ENCODE data around the gene HNRNPA2B1. TPM values are rescaled to one million over a fixed set of nuclear protein-coding genes. Genes with fewer than 3 reads are reported as not detected.
"Not testable (repeated sequence)": the region's sequence is repeated elsewhere in the genome, so short reads cannot be mapped to it uniquely, and the experiment has no call there.

Gene HNRNPA2B1
- total RNA-seq, 1 donor from 2014 or later, result 368 TPM

DNA sequence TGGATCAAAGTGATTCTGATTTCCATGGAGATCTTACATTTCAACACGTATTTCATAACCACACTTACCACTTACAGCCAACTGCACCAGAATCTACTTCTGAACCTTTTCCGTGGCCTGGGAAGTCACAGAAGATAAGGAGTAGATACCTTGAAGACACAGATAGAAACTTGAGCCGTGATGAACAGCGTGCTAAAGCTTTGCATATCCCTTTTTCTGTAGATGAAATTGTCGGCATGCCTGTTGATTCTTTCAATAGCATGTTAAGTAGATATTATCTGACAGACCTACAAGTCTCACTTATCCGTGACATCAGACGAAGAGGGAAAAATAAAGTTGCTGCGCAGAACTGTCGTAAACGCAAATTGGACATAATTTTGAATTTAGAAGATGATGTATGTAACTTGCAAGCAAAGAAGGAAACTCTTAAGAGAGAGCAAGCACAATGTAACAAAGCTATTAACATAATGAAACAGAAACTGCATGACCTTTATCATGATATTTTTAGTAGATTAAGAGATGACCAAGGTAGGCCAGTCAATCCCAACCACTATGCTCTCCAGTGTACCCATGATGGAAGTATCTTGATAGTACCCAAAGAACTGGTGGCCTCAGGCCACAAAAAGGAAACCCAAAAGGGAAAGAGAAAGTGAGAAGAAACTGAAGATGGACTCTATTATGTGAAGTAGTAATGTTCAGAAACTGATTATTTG is 15.3 kb downstream of the HNRNPA2B1 start:
- no peaks in the 10 kb centered on the region for H3K27me3 ChIP-seq (ENCODE audit: low read depth)
- H3K36me3 ChIP-seq, result peaks cover 37% of the 10 kb centered on the region
- H3K27ac ChIP-seq, result no peak overlapping the region
- no peaks in the 10 kb centered on the region for H3K9me3 ChIP-seq
- ATAC-seq, result no peak
- TF ChIP-seq, protein P1, sequence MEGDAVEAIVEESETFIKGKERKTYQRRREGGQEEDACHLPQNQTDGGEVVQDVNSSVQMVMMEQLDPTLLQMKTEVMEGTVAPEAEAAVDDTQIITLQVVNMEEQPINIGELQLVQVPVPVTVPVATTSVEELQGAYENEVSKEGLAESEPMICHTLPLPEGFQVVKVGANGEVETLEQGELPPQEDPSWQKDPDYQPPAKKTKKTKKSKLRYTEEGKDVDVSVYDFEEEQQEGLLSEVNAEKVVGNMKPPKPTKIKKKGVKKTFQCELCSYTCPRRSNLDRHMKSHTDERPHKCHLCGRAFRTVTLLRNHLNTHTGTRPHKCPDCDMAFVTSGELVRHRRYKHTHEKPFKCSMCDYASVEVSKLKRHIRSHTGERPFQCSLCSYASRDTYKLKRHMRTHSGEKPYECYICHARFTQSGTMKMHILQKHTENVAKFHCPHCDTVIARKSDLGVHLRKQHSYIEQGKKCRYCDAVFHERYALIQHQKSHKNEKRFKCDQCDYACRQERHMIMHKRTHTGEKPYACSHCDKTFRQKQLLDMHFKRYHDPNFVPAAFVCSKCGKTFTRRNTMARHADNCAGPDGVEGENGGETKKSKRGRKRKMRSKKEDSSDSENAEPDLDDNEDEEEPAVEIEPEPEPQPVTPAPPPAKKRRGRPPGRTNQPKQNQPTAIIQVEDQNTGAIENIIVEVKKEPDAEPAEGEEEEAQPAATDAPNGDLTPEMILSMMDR (IDR thresholded peaks at IDR 0.05), result no peak
- DNase-seq, result no peak
- intact Hi-C loops (cut with DNase I), result no loop called here
- peaks cover 31% of the 10 kb centered on the region for H3K4me1 ChIP-seq
- no peak overlapping the region for H3K4me3 ChIP-seq

DNA sequence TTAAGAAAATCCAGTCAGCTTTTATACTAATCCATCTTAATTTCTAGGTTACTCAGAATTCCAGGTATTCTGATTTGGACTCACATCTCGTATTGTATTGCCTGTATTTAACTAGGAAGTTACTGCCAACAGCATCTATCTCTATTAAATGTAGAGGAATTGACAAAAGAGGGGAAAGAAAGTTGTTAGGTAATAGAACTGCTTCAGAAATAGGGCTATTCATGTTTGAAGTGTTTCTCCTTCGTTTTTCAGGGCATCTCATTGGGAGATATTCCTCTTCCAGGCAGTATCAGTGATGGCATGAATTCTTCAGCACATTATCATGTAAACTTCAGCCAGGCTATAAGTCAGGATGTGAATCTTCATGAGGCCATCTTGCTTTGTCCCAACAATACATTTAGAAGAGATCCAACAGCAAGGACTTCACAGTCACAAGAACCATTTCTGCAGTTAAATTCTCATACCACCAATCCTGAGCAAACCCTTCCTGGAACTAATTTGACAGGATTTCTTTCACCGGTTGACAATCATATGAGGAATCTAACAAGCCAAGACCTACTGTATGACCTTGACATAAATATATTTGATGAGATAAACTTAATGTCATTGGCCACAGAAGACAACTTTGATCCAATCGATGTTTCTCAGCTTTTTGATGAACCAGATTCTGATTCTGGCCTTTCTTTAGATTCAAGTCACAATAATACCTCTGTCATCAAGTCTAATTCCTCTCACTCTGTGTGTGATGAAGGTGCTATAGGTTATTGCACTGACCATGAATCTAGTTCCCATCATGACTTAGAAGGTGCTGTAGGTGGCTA is 16.1 kb downstream of the HNRNPA2B1 start:
- H3K4me3 ChIP-seq; intact Hi-C loops (cut with DNase I); H3K27ac ChIP-seq; DNase-seq; ATAC-seq; H3K27me3 ChIP-seq (ENCODE audit: low read depth); H3K9me3 ChIP-seq: not testable (repeated sequence)
- Histone ChIP-seq H3K36me3 (peaks cover 29% of the 10 kb centered on the region), H3K4me1 (peaks cover 31% of the 10 kb centered on the region)

DNA sequence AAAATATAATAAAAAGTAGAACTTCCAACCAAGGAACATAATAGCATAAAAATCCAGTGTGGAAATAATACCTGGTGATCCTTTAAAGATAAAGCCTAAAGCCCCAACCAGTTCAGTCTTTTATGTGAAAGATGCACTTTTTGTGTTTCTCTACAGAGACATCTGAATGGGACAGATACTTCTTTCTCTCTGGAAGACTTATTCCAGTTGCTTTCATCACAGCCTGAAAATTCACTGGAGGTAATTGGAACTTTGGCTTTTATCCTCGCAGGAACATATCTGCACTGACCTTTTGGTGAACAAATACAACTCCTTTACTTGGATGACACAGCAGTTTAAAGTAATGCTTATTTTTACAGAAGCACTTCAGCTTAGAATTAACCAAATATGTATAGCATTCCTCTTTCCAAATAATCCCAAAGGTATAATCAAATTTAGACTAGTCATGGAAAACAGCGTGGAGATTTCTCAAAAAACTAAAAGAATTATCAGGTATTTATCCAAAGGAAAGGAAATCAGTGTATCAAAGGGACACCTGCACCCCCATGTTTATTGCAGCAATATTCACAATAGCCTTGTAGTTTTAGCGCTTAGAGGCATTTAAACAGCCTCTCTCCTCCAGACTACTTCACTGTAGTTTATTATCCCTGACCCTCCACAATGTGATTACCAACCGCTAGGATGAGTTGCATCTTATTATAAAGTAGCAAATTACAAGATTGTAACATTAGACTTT is 16.8 kb downstream of the HNRNPA2B1 start:
- H3K4me1 ChIP-seq, result peaks cover 31% of the 10 kb centered on the region
- H3K36me3 ChIP-seq, result peaks cover 21% of the 10 kb centered on the region
- ATAC-seq, result no peak
- no peaks in the 10 kb centered on the region for H3K27me3 ChIP-seq (ENCODE audit: low read depth)
- no peak for DNase-seq
- intact Hi-C loops (cut with DNase I), result no loop called here
- H3K4me3 ChIP-seq, result no peak overlapping the region
- H3K9me3 ChIP-seq, result no peaks in the 10 kb centered on the region
- TF ChIP-seq, protein P1 (IDR thresholded peaks at IDR 0.05), result no peak
- H3K27ac ChIP-seq, result no peak overlapping the region

DNA sequence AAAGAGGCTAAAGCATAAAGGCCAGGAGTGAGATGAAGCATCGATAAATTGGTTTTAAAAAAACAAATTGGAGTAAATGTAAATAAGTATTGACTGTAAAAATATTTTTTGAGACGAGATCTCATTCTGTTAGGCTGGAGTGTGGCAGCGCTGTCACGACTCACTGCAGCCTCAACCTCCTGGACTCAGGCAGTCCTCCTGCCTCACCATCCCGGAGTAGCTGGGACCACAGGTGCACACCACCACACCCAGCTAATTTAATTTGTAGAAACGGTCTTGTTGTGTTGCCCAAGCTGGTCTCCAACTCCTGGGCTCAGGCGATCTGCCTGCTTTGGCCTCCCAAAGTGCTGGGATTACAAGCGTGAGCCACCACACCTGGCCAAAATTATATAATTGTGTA is 17.8 kb downstream of the HNRNPA2B1 start:
- ATAC-seq, result peak in 1 of 2 donors; percentile 4
- Histone ChIP-seq H3K4me3 (no peak overlapping the region), H3K27ac (no peak overlapping the region), H3K27me3 (ENCODE audit: low read depth) (no peaks in the 10 kb centered on the region), H3K36me3 (peaks cover 13% of the 10 kb centered on the region), H3K4me1 (peaks cover 27% of the 10 kb centered on the region), H3K9me3 (no peaks in the 10 kb centered on the region)
- intact Hi-C loops (cut with DNase I), result no loop called here
- TF ChIP-seq, protein P1 (IDR thresholded peaks at IDR 0.05), result no peak
- no peak for DNase-seq

DNA sequence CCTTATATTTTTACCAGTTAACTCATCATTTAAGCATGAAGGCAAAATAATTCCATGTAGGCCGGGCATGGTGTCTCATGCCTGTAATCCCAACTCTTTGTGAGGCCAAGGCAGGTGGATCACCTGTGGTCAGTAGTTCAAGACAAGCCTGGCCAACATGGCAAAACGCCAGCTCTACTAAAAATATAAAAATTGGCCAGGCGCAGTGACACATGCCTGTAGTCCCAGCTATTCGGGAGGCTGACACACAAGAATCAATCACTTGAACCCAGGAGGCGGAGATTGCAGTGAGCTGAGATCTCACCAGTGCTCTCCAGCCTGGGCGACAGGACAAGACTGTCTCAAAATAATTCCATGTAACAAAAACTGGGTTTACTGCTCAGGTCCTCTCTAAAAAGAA is 18.3 kb downstream of the HNRNPA2B1 start:
- H3K36me3 ChIP-seq, result peaks cover 13% of the 10 kb centered on the region
- no peak for DNase-seq
- peaks cover 23% of the 10 kb centered on the region for H3K4me1 ChIP-seq
- no peak overlapping the region for H3K4me3 ChIP-seq
- H3K27ac ChIP-seq, result no peak overlapping the region
- intact Hi-C loops (cut with DNase I), result no loop called here
- ATAC-seq, result no peak
- no peaks in the 10 kb centered on the region for H3K27me3 ChIP-seq (ENCODE audit: low read depth)
- TF ChIP-seq, protein P1 (IDR thresholded peaks at IDR 0.05), result no peak
- no peaks in the 10 kb centered on the region for H3K9me3 ChIP-seq

Data from lower lobe of right lung (tissue), 2 donors.